Measurements from ENCODE around the gene PLXNA2.

PLXNA2 gene

GRCh38 chr1:208230668-208231529 lies 13.3 kb downstream of the PLXNA2 start:
- no peaks in the 10 kb centered on the region for H3K9me3 ChIP-seq (ENCODE audit: insufficient read depth, low read depth, low read length)
- H3K27ac ChIP-seq (ENCODE audit: low read depth, low read length): no peak overlapping the region
- 84% methylated on average over 15 of the region's 15 CpGs for WGBS
- peaks cover 57% of the 10 kb centered on the region for H3K4me1 ChIP-seq (ENCODE audit: insufficient read depth, low read length)
- H3K36me3 ChIP-seq (ENCODE audit: insufficient read depth, low read length): no peaks in the 10 kb centered on the region
- no peak overlapping the region for H3K9ac ChIP-seq (ENCODE audit: low read depth, low read length)
- H3K27me3 ChIP-seq (ENCODE audit: insufficient read depth, low read length): no peaks in the 10 kb centered on the region
- H3K4me3 ChIP-seq (ENCODE audit: low read length): no peak overlapping the region

- 91% methylated on average over 2 of the region's 2 CpGs for WGBS
- Histone ChIP-seq H3K27me3 (ENCODE audit: insufficient read depth, low read length) (no peaks in the 10 kb centered on the region), H3K4me1 (ENCODE audit: insufficient read depth, low read length) (peaks cover 36% of the 10 kb centered on the region), H3K4me3 (ENCODE audit: low read length) (no peak overlapping the region), H3K36me3 (ENCODE audit: insufficient read depth, low read length) (no peaks in the 10 kb centered on the region), H3K9ac (ENCODE audit: low read depth, low read length) (no peak overlapping the region), H3K9me3 (ENCODE audit: insufficient read depth, low read depth, low read length) (no peaks in the 10 kb centered on the region), H3K27ac (ENCODE audit: low read depth, low read length) (no peak overlapping the region)
Observed at GRCh38 chr1:208228550-208228949, 15.6 kb downstream of the PLXNA2 start.

GRCh38 chr1:208228026-208228425 lies 16.2 kb downstream of the PLXNA2 start:
- WGBS: 95% methylated on average over 3 of the region's 3 CpGs
- Histone ChIP-seq H3K4me3 (ENCODE audit: low read length) (no peak overlapping the region), H3K36me3 (ENCODE audit: insufficient read depth, low read length) (no peaks in the 10 kb centered on the region), H3K27ac (ENCODE audit: low read depth, low read length) (no peak overlapping the region), H3K4me1 (ENCODE audit: insufficient read depth, low read length) (peaks cover 31% of the 10 kb centered on the region), H3K9ac (ENCODE audit: low read depth, low read length) (no peak overlapping the region), H3K27me3 (ENCODE audit: insufficient read depth, low read length) (no peaks in the 10 kb centered on the region), H3K9me3 (ENCODE audit: insufficient read depth, low read depth, low read length) (no peaks in the 10 kb centered on the region)

- H3K27ac ChIP-seq (ENCODE audit: low read depth, low read length): no peak overlapping the region
- H3K36me3 ChIP-seq (ENCODE audit: insufficient read depth, low read length): no peaks in the 10 kb centered on the region
- H3K4me1 ChIP-seq (ENCODE audit: insufficient read depth, low read length): peaks cover 24% of the 10 kb centered on the region
- H3K9me3 ChIP-seq (ENCODE audit: insufficient read depth, low read depth, low read length): no peaks in the 10 kb centered on the region
- no peak overlapping the region for H3K4me3 ChIP-seq (ENCODE audit: low read length)
- 96% methylated on average over 4 of the region's 4 CpGs for WGBS
- H3K27me3 ChIP-seq (ENCODE audit: insufficient read depth, low read length): no peaks in the 10 kb centered on the region
- H3K9ac ChIP-seq (ENCODE audit: low read depth, low read length): no peak overlapping the region
Observed at GRCh38 chr1:208227366-208227765, 16.8 kb downstream of the PLXNA2 start.

- Histone ChIP-seq H3K4me1 (ENCODE audit: insufficient read depth, low read length) (peaks cover 13% of the 10 kb centered on the region; the same call in 1 of the 2 replicates), H3K9ac (ENCODE audit: low read depth, low read length) (no peak overlapping the region; the same call in 1 of the 2 replicates), H3K27me3 (ENCODE audit: insufficient read depth, low read length) (no peaks in the 10 kb centered on the region), H3K27ac (ENCODE audit: low read depth, low read length) (no peak overlapping the region), H3K36me3 (ENCODE audit: insufficient read depth, low read length) (no peaks in the 10 kb centered on the region), H3K9me3 (ENCODE audit: insufficient read depth, low read depth, low read length) (no peaks in the 10 kb centered on the region), H3K4me3 (ENCODE audit: low read length) (no peak overlapping the region)
- 70% methylated on average over 13 of the region's 13 CpGs for WGBS
Observed at GRCh38 chr1:208225954-208226937, 17.9 kb downstream of the PLXNA2 start.

- H3K4me3 ChIP-seq (ENCODE audit: low read length): no peak overlapping the region
- no peak overlapping the region for H3K9ac ChIP-seq (ENCODE audit: low read depth, low read length)
- no peaks in the 10 kb centered on the region for H3K36me3 ChIP-seq (ENCODE audit: insufficient read depth, low read length)
- 96% methylated on average over 9 of the region's 10 CpGs for WGBS
- no peaks in the 10 kb centered on the region for H3K27me3 ChIP-seq (ENCODE audit: insufficient read depth, low read length)
- H3K4me1 ChIP-seq (ENCODE audit: insufficient read depth, low read length): peaks cover 12% of the 10 kb centered on the region; the same call in 1 of the 2 replicates
- H3K9me3 ChIP-seq (ENCODE audit: insufficient read depth, low read depth, low read length): no peaks in the 10 kb centered on the region
- no peak overlapping the region for H3K27ac ChIP-seq (ENCODE audit: low read depth, low read length)
Observed at GRCh38 chr1:208224192-208224713, 19.9 kb downstream of the PLXNA2 start.

GRCh38 chr1:208223136-208223535 lies 21.0 kb downstream of the PLXNA2 start:
- WGBS: 86% methylated on average over 7 of the region's 8 CpGs
- peaks cover 12% of the 10 kb centered on the region; the same call in 1 of the 2 replicates for H3K4me1 ChIP-seq (ENCODE audit: insufficient read depth, low read length)

GRCh38 chr1:208222376-208223126 lies 21.6 kb downstream of the PLXNA2 start:
- Histone ChIP-seq H3K36me3 (ENCODE audit: insufficient read depth, low read length) (no peaks in the 10 kb centered on the region), H3K27me3 (ENCODE audit: insufficient read depth, low read length) (no peaks in the 10 kb centered on the region), H3K9me3 (ENCODE audit: insufficient read depth, low read depth, low read length) (no peaks in the 10 kb centered on the region), H3K9ac (ENCODE audit: low read depth, low read length) (no peak overlapping the region), H3K4me1 (ENCODE audit: insufficient read depth, low read length) (peaks cover 12% of the 10 kb centered on the region; the same call in 1 of the 2 replicates), H3K27ac (ENCODE audit: low read depth, low read length) (no peak overlapping the region), H3K4me3 (ENCODE audit: low read length) (no peak overlapping the region)
- WGBS: 89% methylated on average over 13 of the region's 14 CpGs

More at GRCh38 chr1:208223136-208223535, 21.0 kb downstream of the PLXNA2 start:
- Histone ChIP-seq H3K4me3 (ENCODE audit: low read length) (no peak overlapping the region), H3K36me3 (ENCODE audit: insufficient read depth, low read length) (no peaks in the 10 kb centered on the region), H3K9ac (ENCODE audit: low read depth, low read length) (no peak overlapping the region), H3K27me3 (ENCODE audit: insufficient read depth, low read length) (no peaks in the 10 kb centered on the region), H3K27ac (ENCODE audit: low read depth, low read length) (no peak overlapping the region), H3K9me3 (ENCODE audit: insufficient read depth, low read depth, low read length) (no peaks in the 10 kb centered on the region)

- no peak overlapping the region for H3K27ac ChIP-seq (ENCODE audit: low read depth, low read length)
- WGBS: 91% methylated on average over 1 of the region's 1 CpG
Observed at GRCh38 chr1:208221291-208221622, 22.9 kb downstream of the PLXNA2 start.

GRCh38 chr1:208219659-208220282 lies 24.4 kb downstream of the PLXNA2 start:
- Histone ChIP-seq H3K9me3 (ENCODE audit: insufficient read depth, low read depth, low read length) (no peaks in the 10 kb centered on the region), H3K27ac (ENCODE audit: low read depth, low read length) (no peak overlapping the region), H3K36me3 (ENCODE audit: insufficient read depth, low read length) (peaks cover 8% of the 10 kb centered on the region; the same call in 1 of the 2 replicates), H3K4me1 (ENCODE audit: insufficient read depth, low read length) (no peaks in the 10 kb centered on the region), H3K4me3 (ENCODE audit: low read length) (no peak overlapping the region), H3K27me3 (ENCODE audit: insufficient read depth, low read length) (no peaks in the 10 kb centered on the region), H3K9ac (ENCODE audit: low read depth, low read length) (no peak overlapping the region)
- WGBS: 79% methylated on average over 15 of the region's 15 CpGs

More at GRCh38 chr1:208221291-208221622, 22.9 kb downstream of the PLXNA2 start:
- Histone ChIP-seq H3K27me3 (ENCODE audit: insufficient read depth, low read length) (no peaks in the 10 kb centered on the region), H3K4me3 (ENCODE audit: low read length) (no peak overlapping the region), H3K9ac (ENCODE audit: low read depth, low read length) (no peak overlapping the region), H3K36me3 (ENCODE audit: insufficient read depth, low read length) (peaks cover 7% of the 10 kb centered on the region; the same call in 1 of the 2 replicates), H3K4me1 (ENCODE audit: insufficient read depth, low read length) (peaks cover 5% of the 10 kb centered on the region; the same call in 1 of the 2 replicates), H3K9me3 (ENCODE audit: insufficient read depth, low read depth, low read length) (no peaks in the 10 kb centered on the region)

Data from HUES64 (cell line).